HT1080 (cell line): Measurements from ENCODE around the gene COQ6. TPM values are rescaled to one million over a fixed set of nuclear protein-coding genes. Genes with fewer than 3 reads are reported as not detected.
"Not testable (repeated sequence)": the region's sequence is repeated elsewhere in the genome, so short reads cannot be mapped to it uniquely, and the experiment has no call there.

Source experiments
- DNase-seq: peaks from one replicate; pipeline ENCODE4 v3.0.0-alpha.2; 2015; ENCODE audit warnings: low read depth
- small RNA-seq: library from RNA; depleted of rRNA; stranded (forward); fragments of <200 nt; gene quantifications from one replicate; pipeline ENCODE3, GENCODE V24; 2014
- total RNA-seq: library from RNA; depleted of rRNA; stranded (reverse); fragments of >200 nt; shearing (Covaris generic); gene quantifications from 2 replicates; pipeline ENCODE4 v1.2.3, GENCODE V29; 2014; rRNA removed

The COQ6 gene
- total RNA-seq, 1 experiment from 2014 or later: 29.0 TPM

DNA sequence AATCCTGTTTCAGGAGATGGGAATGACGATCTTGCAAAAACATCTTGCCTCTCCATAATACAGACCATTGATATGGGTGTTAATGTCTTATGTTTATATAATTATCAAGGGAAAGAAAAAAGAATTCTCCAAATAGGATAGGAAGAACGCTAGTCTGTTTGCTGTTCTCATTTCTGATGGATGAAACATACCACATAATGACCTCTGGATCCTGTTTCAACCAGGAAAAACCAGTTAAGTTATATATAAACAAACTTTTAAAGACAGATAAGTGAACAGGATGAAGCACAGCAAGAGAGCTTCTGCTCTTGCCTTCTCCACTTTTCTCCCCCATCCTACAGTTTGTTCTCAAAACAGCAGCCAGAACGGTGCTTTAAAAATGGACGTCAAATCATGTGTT, 27.8 kb downstream of the COQ6 start:
- no peak for DNase-seq

DNA sequence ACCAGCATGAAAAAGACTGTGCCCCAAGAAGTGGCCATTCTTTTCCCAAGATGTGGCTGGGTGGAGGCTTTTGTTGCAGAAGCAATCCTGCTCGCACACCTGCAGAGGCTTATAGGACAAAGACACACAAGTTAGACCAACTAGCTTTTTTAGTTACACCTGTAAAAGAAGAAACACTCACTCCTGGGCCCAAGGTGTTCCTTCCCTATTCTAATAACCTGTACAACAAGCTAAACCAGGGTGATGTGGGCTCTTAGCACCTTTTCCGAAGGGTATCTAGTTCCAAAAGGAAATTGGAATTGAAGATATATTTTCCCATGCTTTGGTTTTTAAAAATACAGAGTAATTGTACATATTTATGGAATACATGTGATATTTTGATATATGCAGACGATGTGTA, 38.0 kb downstream of the COQ6 start:
- DNase-seq: no peak

DNA sequence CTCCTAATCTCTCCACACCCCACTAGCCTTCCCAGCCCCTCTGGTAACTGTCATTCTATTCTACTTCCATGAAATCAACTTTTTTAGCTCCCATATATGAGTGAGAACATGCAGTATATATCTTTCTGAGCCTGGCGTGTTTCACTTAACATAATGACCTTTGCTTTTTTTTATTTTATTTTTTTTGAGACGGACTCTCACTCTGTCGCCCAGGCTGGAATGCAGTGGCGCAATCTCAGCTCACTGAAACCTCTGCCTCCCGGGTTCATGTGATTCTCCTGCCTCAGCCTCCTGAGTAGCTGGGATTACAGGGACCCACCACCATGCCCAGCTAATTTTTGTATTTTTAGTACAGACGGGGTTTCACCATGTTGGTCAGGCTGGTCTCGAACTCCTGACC, 38.6 kb downstream of the COQ6 start:
- DNase-seq: not testable (repeated sequence)

- no peak for DNase-seq
Observed at GRCh38 chr14:73991092-73991491, 41.0 kb downstream of the COQ6 start.

GRCh38 chr14:73994926-73995325, 44.8 kb downstream of the COQ6 start:
- not testable (repeated sequence) for DNase-seq

DNA sequence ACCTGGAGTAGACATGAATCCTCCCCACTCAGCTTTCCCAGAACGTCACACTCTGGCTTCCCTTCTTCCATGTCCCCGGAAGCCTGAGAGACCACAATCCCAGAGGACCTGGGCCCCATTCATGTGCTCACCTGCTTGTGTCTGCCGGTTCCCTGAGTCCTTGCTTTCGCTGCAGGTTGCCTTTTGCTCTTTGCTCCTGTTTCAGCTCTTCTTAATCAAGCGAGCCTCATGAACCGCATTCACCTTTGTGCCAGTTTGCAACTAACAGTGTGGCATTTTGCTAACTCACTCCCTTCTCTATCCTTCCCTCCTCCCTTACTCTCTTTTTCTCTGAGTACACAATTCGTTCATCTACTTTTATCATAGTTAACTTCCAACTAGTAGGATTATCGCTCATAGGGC, 45.9 kb downstream of the COQ6 start:
- no peak for DNase-seq

GRCh38 chr14:73996731-73997107, 46.6 kb downstream of the COQ6 start:
- no peak for DNase-seq

GRCh38 chr14:73997108-73997943, 47.2 kb downstream of the COQ6 start:
- no peak for DNase-seq

- DNase-seq: no peak
Observed at GRCh38 chr14:73997944-73998447, 47.9 kb downstream of the COQ6 start.

- DNase-seq: no peak
Observed at GRCh38 chr14:73998726-73999125, 48.6 kb downstream of the COQ6 start.

DNA sequence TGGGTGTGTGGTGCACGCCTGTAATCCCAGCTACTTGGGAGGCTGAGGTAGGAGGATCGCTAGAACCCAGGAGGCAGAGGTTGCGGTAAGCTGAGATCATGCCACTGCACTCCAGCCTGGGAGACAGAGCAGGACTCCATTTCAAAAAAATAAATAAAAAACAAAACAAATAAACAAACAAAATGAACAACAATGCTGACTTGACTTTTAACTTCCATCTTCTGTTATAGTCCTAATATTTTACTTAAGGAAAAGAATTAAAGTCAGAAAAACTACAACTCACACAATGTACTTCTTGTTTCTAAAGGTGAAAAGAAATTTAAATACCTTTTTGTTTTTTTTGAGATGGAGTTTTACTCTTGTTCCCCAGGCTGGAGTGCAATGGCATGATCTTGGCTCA, 55.6 kb downstream of the COQ6 start:
- DNase-seq: not testable (repeated sequence)

GRCh38 chr14:74008843-74009499, 58.9 kb downstream of the COQ6 start:
- no peak for DNase-seq

Small RNAs within 50 kb of the gene (small RNA-seq; reads per million reads assigned to genes)
- not detected for gene AC005480.2
- gene RF00019: not detected

Other genes with a start within 250 kb of the COQ6 start
- gene PNMA1, start 235.9 kb upstream of the COQ6 start, total RNA-seq: 10.2 and 12.1 TPM in 2 replicates
- gene PTGR2, start 98.5 kb upstream of the COQ6 start, total RNA-seq: 1.6 and 4.3 TPM in 2 replicates
- 61.2 and 64.5 TPM in 2 replicates for gene ZNF410, start 63.4 kb upstream of the COQ6 start, total RNA-seq
- gene FAM161B, start 208 bp upstream of the COQ6 start, total RNA-seq: 1.8 and 2.0 TPM in 2 replicates
- 4.2 and 7.2 TPM in 2 replicates for gene ENTPD5, start 69.0 kb downstream of the COQ6 start, total RNA-seq
- gene BBOF1, start 69.0 kb downstream of the COQ6 start, total RNA-seq: 0.16 and 0.73 TPM in 2 replicates
- 1.4 TPM in 2 replicates for gene ALDH6A1, start 134.2 kb downstream of the COQ6 start, total RNA-seq
- gene LIN52, start 134.7 kb downstream of the COQ6 start, total RNA-seq: 6.6 and 8.7 TPM in 2 replicates